ENCODE measurements around the gene FCHO1. TPM values are rescaled to one million over a fixed set of nuclear protein-coding genes. Genes with fewer than 3 reads are reported as not detected.

Gene FCHO1
- total RNA-seq = 2.2 TPM

- no peak for DNase-seq
Measured at GRCh38 chr19:17751103-17751911, at the start of gene FCHO1. Gene FCHO1 (plus strand): TSS chr19:17751477. CDS start chr19:17755165, 3,688 bp downstream.

- DNase-seq = peak; percentile 43
Measured at GRCh38 chr19:17703824-17704463, 47.3 kb upstream of the FCHO1 start.

GRCh38 chr19:17706750-17707181 lies 44.5 kb upstream of the FCHO1 start:
- DNase-seq = peak; percentile 16

GRCh38 chr19:17711851-17712250 lies 39.4 kb upstream of the FCHO1 start:
- DNase-seq = no peak

- no peak for DNase-seq
Measured at GRCh38 chr19:17716309-17716929, 34.9 kb upstream of the FCHO1 start.

- DNase-seq = no peak
Measured at GRCh38 chr19:17718550-17718946, 32.7 kb upstream of the FCHO1 start.

- DNase-seq = peak; percentile 77
Measured at GRCh38 chr19:17718947-17719711, 32.1 kb upstream of the FCHO1 start, which contains the start of gene MAP1S. Gene MAP1S (plus strand): TSS chr19:17719480. CDS start chr19:17719503, 23 bp downstream.

- DNase-seq = no peak
Measured at GRCh38 chr19:17719730-17720400, 31.4 kb upstream of the FCHO1 start.

GRCh38 chr19:17720440-17720839 lies 30.8 kb upstream of the FCHO1 start:
- DNase-seq = peak; percentile 41

GRCh38 chr19:17721111-17721628 lies 30.1 kb upstream of the FCHO1 start:
- no peak for DNase-seq

GRCh38 chr19:17721821-17722220 lies 29.5 kb upstream of the FCHO1 start:
- DNase-seq = no peak

- DNase-seq = no peak
Measured at GRCh38 chr19:17722655-17723240, 28.5 kb upstream of the FCHO1 start.

GRCh38 chr19:17724655-17725054 lies 26.6 kb upstream of the FCHO1 start:
- DNase-seq = no peak

- no peak for DNase-seq
Measured at GRCh38 chr19:17725422-17726078, 25.7 kb upstream of the FCHO1 start.

- no peak for DNase-seq
Measured at GRCh38 chr19:17726136-17726741, 25.0 kb upstream of the FCHO1 start.

GRCh38 chr19:17726964-17727773 lies 24.1 kb upstream of the FCHO1 start:
- no peak for DNase-seq

GRCh38 chr19:17727843-17728242 lies 23.4 kb upstream of the FCHO1 start:
- no peak for DNase-seq

GRCh38 chr19:17733127-17733526 lies 18.1 kb upstream of the FCHO1 start:
- no peak for DNase-seq

GRCh38 chr19:17734146-17734545 lies 17.1 kb upstream of the FCHO1 start:
- no peak for DNase-seq
